MM.1S (cell line): ENCODE results near the gene FYN.

Experiments used
- EZH2 ChIP-seq: fragments of 300-600 bp; sonication (generic); optimal IDR thresholded peaks from 2 replicates; pipeline ENCODE3; 2017; ENCODE audit warnings: low read depth, mild to moderate bottlenecking, antibody characterized with exemption, low read length, mixed read lengths
- TF ChIP-seq, protein P1 (sequence below): fragments of 300-600 bp; sonication (generic); IDR thresholded peaks from 2 replicates; pipeline ENCODE4 v1.5.1; 2016; ENCODE audit warnings: antibody characterized with exemption, low read length, mixed read lengths

DNA sequence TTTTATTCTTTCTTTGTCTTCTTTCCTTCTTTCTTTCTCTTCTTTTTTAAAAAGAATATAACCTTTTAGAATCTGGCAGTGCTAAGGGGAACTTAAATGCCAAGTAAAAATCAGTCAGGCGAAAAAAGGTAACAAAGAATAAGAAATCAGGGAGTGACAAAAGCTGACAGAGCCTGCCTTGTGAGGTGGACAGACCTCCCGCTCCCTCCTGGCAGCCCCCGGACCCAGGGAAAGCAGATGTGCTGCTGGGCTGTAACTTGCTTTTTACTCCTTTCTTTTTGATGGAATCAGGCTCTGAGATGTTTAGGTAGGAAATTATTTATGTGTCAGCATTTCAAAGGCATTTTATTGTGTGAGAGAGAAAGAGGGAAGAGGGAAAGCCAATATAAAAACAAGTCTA lies 172.1 kb downstream of the FYN start:
- TF ChIP-seq, protein P1, sequence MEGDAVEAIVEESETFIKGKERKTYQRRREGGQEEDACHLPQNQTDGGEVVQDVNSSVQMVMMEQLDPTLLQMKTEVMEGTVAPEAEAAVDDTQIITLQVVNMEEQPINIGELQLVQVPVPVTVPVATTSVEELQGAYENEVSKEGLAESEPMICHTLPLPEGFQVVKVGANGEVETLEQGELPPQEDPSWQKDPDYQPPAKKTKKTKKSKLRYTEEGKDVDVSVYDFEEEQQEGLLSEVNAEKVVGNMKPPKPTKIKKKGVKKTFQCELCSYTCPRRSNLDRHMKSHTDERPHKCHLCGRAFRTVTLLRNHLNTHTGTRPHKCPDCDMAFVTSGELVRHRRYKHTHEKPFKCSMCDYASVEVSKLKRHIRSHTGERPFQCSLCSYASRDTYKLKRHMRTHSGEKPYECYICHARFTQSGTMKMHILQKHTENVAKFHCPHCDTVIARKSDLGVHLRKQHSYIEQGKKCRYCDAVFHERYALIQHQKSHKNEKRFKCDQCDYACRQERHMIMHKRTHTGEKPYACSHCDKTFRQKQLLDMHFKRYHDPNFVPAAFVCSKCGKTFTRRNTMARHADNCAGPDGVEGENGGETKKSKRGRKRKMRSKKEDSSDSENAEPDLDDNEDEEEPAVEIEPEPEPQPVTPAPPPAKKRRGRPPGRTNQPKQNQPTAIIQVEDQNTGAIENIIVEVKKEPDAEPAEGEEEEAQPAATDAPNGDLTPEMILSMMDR: no peak
- TF ChIP-seq EZH2: no peak
